ENCODE results near the gene IGF1R. TPM values are rescaled to one million over a fixed set of nuclear protein-coding genes. Genes with fewer than 3 reads are reported as not detected.

Gene IGF1R
- total RNA-seq, 4 donors from 2014 or later: 49.4 to 239 (median 109) TPM

DNA sequence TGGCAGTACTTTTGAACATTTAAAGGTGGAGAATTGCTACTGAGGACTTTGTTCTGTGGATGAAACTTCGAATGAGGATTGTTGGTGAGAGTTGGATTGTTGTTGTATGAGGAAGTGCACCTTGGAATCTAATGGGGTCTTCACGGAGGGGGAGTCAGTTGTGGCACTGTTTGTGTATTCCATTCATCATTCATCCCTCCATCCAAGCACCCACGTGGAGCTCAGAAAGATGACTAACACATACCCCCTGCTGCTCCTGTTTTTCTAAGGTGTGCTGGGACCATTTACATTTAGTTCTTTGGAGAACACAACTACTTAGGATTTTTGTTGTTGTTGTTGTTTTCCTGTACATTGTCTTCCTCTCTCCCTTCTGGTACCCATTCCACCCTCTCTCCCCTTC is 122.6 kb downstream of the IGF1R start:
- no peaks in the 10 kb centered on the region for H3K27me3 ChIP-seq
- TF ChIP-seq, protein P1, sequence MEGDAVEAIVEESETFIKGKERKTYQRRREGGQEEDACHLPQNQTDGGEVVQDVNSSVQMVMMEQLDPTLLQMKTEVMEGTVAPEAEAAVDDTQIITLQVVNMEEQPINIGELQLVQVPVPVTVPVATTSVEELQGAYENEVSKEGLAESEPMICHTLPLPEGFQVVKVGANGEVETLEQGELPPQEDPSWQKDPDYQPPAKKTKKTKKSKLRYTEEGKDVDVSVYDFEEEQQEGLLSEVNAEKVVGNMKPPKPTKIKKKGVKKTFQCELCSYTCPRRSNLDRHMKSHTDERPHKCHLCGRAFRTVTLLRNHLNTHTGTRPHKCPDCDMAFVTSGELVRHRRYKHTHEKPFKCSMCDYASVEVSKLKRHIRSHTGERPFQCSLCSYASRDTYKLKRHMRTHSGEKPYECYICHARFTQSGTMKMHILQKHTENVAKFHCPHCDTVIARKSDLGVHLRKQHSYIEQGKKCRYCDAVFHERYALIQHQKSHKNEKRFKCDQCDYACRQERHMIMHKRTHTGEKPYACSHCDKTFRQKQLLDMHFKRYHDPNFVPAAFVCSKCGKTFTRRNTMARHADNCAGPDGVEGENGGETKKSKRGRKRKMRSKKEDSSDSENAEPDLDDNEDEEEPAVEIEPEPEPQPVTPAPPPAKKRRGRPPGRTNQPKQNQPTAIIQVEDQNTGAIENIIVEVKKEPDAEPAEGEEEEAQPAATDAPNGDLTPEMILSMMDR (IDR thresholded peaks at IDR 0.05): no peak
- no peak for TF ChIP-seq EP300 (IDR thresholded peaks at IDR 0.05; ENCODE audit: low read depth)
- TF ChIP-seq POLR2A (IDR thresholded peaks at IDR 0.05): no peak
- TF ChIP-seq POLR2AphosphoS5 (IDR thresholded peaks at IDR 0.05): no peak
- H3K4me1 ChIP-seq: peaks cover 0 to 18% (median 12%) of the 10 kb centered on the region in 4 donors
- H3K36me3 ChIP-seq: no peaks in the 10 kb centered on the region
- intact Hi-C loops (cut with DNase I; ENCODE audit: low total_unique reads) (no loop called here), in situ Hi-C loops (cut with MboI; ENCODE audit: low pct_ligation_motif_present in 1 of 4, low pct_unique_long_range_greater_than_20kb in 1 of 4, low sequenced_read_pairs in 3 of 4) (no loop called here)
- no peaks in the 10 kb centered on the region for H3K9me3 ChIP-seq
- no peak for DNase-seq
- 43% methylated on average over 3 of the region's 3 CpGs; no CpG with 5 or more reads in 1 of the 2 donors for WGBS, 2 donors (ENCODE audit: low coverage in 1 of 2)
- no peak overlapping the region for H3K4me3 ChIP-seq
- no peak overlapping the region for H3K27ac ChIP-seq

DNA sequence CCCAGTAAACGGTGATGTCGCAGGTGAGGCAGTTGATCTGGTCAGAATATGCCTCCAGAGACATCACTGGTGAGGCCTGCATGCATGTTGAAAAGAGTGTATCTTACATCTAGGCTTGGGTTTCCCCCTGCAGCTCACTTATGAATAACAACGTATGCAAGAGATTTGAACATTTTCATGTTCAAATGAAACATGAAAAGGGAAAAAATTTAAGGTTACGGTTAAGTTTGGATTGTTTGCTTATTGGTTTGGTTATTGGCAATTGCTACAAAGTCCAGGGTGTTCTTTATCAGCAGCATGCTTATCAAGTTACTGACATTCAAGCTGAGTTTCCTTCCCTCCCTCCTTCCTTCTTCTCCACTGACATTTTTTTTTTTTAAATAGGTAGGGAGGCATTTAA is 123.2 kb downstream of the IGF1R start:
- Histone ChIP-seq H3K27me3 (no peaks in the 10 kb centered on the region), H3K27ac (no peak overlapping the region), H3K9me3 (no peaks in the 10 kb centered on the region), H3K4me3 (no peak overlapping the region), H3K36me3 (no peaks in the 10 kb centered on the region), H3K4me1 (peaks cover 0 to 24% (median 12%) of the 10 kb centered on the region in 4 donors)
- in situ Hi-C loops (cut with MboI; ENCODE audit: low pct_ligation_motif_present in 1 of 4, low pct_unique_long_range_greater_than_20kb in 1 of 4, low sequenced_read_pairs in 3 of 4): no loop called here
- intact Hi-C loops (cut with DNase I; ENCODE audit: low total_unique reads): no loop called here
- TF ChIP-seq POLR2AphosphoS5 (IDR thresholded peaks at IDR 0.05) (no peak), POLR2A (IDR thresholded peaks at IDR 0.05) (no peak), EP300 (IDR thresholded peaks at IDR 0.05; ENCODE audit: low read depth) (no peak)
- TF ChIP-seq, protein P1 (IDR thresholded peaks at IDR 0.05): no peak
- WGBS, 2 donors (ENCODE audit: low coverage in 1 of 2): 29 to 37% methylated on average over 3 to 4 of the region's 4 CpGs
- no peak for DNase-seq

DNA sequence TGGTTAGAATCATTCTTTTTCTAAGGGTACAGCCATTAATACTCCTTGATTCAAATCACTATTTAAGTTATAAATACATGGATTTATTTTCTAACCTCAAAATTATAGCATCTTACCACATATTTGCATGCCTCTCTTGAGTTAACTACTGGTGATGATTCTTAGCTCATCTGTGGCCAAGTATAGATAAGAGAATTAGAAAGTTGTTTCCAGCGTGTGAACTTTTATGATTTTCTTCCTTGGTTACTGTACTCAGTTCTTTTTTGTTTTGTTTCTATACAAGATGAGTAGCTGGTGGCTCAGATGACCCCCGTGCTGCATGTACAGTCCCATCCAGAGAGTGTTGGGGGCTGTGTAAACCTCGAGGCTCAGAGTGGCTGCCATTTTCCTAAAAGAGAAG is 124.6 kb downstream of the IGF1R start:
- no peaks in the 10 kb centered on the region for H3K9me3 ChIP-seq
- H3K27me3 ChIP-seq: no peaks in the 10 kb centered on the region
- no peaks in the 10 kb centered on the region for H3K36me3 ChIP-seq
- 59 to 66% methylated on average over 3 of the region's 3 CpGs for WGBS, 2 donors (ENCODE audit: low coverage in 1 of 2)
- H3K4me3 ChIP-seq: no peak overlapping the region
- peaks cover 0 to 35% (median 12%) of the 10 kb centered on the region in 4 donors for H3K4me1 ChIP-seq
- TF ChIP-seq EP300 (IDR thresholded peaks at IDR 0.05; ENCODE audit: low read depth): no peak
- no peak for TF ChIP-seq POLR2A (IDR thresholded peaks at IDR 0.05)
- TF ChIP-seq, protein P1 (IDR thresholded peaks at IDR 0.05): no peak
- no peak for TF ChIP-seq POLR2AphosphoS5 (IDR thresholded peaks at IDR 0.05)
- DNase-seq: no peak
- no peak overlapping the region for H3K27ac ChIP-seq
- intact Hi-C loops (cut with DNase I; ENCODE audit: low total_unique reads): no loop called here
- in situ Hi-C loops (cut with MboI; ENCODE audit: low pct_ligation_motif_present in 1 of 4, low pct_unique_long_range_greater_than_20kb in 1 of 4, low sequenced_read_pairs in 3 of 4): no loop called here

DNA sequence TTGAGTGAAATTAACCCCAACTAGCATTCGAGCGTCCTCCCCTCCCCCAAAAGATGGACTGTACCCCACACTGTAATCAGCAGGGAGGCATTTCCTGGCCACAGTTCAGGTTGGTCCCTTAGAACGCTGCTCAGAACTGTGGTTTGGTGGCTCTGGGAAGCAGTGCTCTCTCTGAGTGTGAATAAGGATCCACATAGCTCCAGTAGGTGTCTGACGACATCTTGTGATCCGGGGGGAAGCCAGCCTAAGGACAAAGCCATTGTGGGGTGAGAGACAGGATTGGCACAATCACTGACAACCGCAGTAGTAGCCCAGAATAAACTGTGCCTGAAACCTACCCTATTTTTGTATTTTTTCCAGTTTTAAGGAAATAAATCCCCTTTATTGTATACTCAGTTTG is 125.3 kb downstream of the IGF1R start:
- TF ChIP-seq POLR2A (IDR thresholded peaks at IDR 0.05) (no peak), EP300 (IDR thresholded peaks at IDR 0.05; ENCODE audit: low read depth) (no peak), POLR2AphosphoS5 (IDR thresholded peaks at IDR 0.05) (no peak)
- TF ChIP-seq, protein P1 (IDR thresholded peaks at IDR 0.05): no peak
- intact Hi-C loops (cut with DNase I; ENCODE audit: low total_unique reads): no loop called here
- H3K9me3 ChIP-seq: no peaks in the 10 kb centered on the region
- H3K36me3 ChIP-seq: no peaks in the 10 kb centered on the region
- DNase-seq: no peak
- in situ Hi-C loops (cut with MboI; ENCODE audit: low pct_ligation_motif_present in 1 of 4, low pct_unique_long_range_greater_than_20kb in 1 of 4, low sequenced_read_pairs in 3 of 4): no loop called here
- no peak overlapping the region for H3K27ac ChIP-seq
- H3K4me1 ChIP-seq: peaks cover 0 to 37% (median 12%) of the 10 kb centered on the region in 4 donors
- no peaks in the 10 kb centered on the region for H3K27me3 ChIP-seq
- no peak overlapping the region for H3K4me3 ChIP-seq
- WGBS, 2 donors (ENCODE audit: low coverage in 1 of 2): 91 to 94% methylated on average over 2 to 6 of the region's 6 CpGs

Measured in transverse colon (tissue), 4 donors.